ENCODE data around the gene CA10. TPM values are rescaled to one million over a fixed set of nuclear protein-coding genes. Genes with fewer than 3 reads are reported as not detected.

CA10 gene
- total RNA-seq, 1 experiment from 2014 or later: 0.46 TPM

GRCh38 chr17:51860954-51861561 is 297.5 kb downstream of the CA10 start:
- Histone ChIP-seq H3K23ac (ENCODE audit: insufficient read length, low read depth, low read length) (no peak overlapping the region), H2BK12ac (ENCODE audit: insufficient read length, low read depth, low read length) (no peak overlapping the region), H3K27me3 (ENCODE audit: insufficient read depth, low read length) (no peaks in the 10 kb centered on the region), H3K23me2 (ENCODE audit: insufficient read length, low read depth, low read length, poor library complexity, severe bottlenecking) (no peaks in the 10 kb centered on the region), H3K56ac (ENCODE audit: insufficient read length, low read depth, low read length) (no peak overlapping the region), H4K5ac (ENCODE audit: insufficient read length, low read depth, low read length) (no peak overlapping the region), H3K9me3 (ENCODE audit: control insufficient read depth, low read depth, low read length) (no peaks in the 10 kb centered on the region), H2BK15ac (ENCODE audit: low read depth, low read length) (no peak overlapping the region), H4K20me1 (ENCODE audit: control insufficient read depth, insufficient read depth, insufficient read length) (no peaks in the 10 kb centered on the region), H2BK5ac (ENCODE audit: insufficient read length, low read length) (no peak overlapping the region), H3K4me2 (ENCODE audit: insufficient read depth, insufficient read length, low read length) (no peak overlapping the region), H3K79me2 (ENCODE audit: insufficient read depth, low read length) (no peaks in the 10 kb centered on the region), H3K79me1 (ENCODE audit: insufficient read depth, low read depth, low read length, poor library complexity, severe bottlenecking) (no peaks in the 10 kb centered on the region), H2BK20ac (ENCODE audit: low read depth, low read length, poor library complexity, severe bottlenecking) (no peak overlapping the region), H3K27ac (ENCODE audit: insufficient read length, low read depth, low read length) (no peak overlapping the region), H2AK5ac (ENCODE audit: insufficient read length, low read length) (no peak overlapping the region), H4K8ac (replicated peaks; ENCODE audit: insufficient read length, low read depth, low read length) (no peak overlapping the region), H3K14ac (ENCODE audit: insufficient read depth, low read length) (no peak overlapping the region), H4K91ac (ENCODE audit: insufficient read length, low read depth, low read length) (no peak overlapping the region), H3K4me1 (ENCODE audit: insufficient read depth, low read length) (no peaks in the 10 kb centered on the region), H3K9ac (ENCODE audit: extremely low read depth, insufficient read length, low read length) (no peak overlapping the region), H3K18ac (ENCODE audit: insufficient read length, low read depth, low read length) (no peak overlapping the region), H2AFZ (ENCODE audit: low read length) (no peak overlapping the region), H3T11ph (ENCODE audit: low read length) (no peak overlapping the region), H3K4ac (ENCODE audit: low read depth, low read length) (no peak overlapping the region), H2BK120ac (ENCODE audit: low read depth, low read length, poor library complexity, severe bottlenecking) (no peak overlapping the region)
- H3K27me3 Mint-ChIP-seq (ENCODE audit: low read depth): no peaks in the 10 kb centered on the region
- H3K9me3 Mint-ChIP-seq: peaks cover 10 to 12% of the 10 kb centered on the region in 2 experiments; a peak in 4 of 5 replicates
- peaks cover 2 to 5% (median 3%) of the 10 kb centered on the region in 3 experiments; a peak in 2 of 7 replicates for H3K36me3 Mint-ChIP-seq (ENCODE audit: insufficient read depth in 1 of 3, low read depth in 3 of 3)
- peak; percentile 87 for TF ChIP-seq CTCF (conservative IDR thresholded peaks at IDR 0.05)
- H3K4me1 Mint-ChIP-seq: peaks cover 3 to 4% of the 10 kb centered on the region in 2 experiments
- H3K27ac Mint-ChIP-seq: no peak overlapping the region
- WGBS (ENCODE audit: extremely low coverage, insufficient read length, low lambda C conversion rate): no CpG with 5 or more reads among the region's 5 CpGs
- no peak overlapping the region for H3K4me3 Mint-ChIP-seq
- peak; percentile 88 for DNase-seq

Measured in H9 (cell line).